HG03196 (cell line): ENCODE results near the gene HS3ST4.

ENCODE experiments used
- ATAC-seq: cut with Tn5 transposase; IDR thresholded peaks from one replicate; pipeline ENCODE4 v1.9.1; 2021; ENCODE audit not compliant: unreplicated experiment

HS3ST4 gene

GRCh38 chr16:25817876-25818275 is 126.1 kb downstream of the HS3ST4 start:
- no peak for ATAC-seq

- no peak for ATAC-seq
Measured at GRCh38 chr16:25823891-25824290, 132.1 kb downstream of the HS3ST4 start.

- ATAC-seq: no peak
Measured at GRCh38 chr16:25827709-25828108, 135.9 kb downstream of the HS3ST4 start.

- no peak for ATAC-seq
Measured at GRCh38 chr16:25828510-25828909, 136.8 kb downstream of the HS3ST4 start.

- ATAC-seq: no peak
Measured at GRCh38 chr16:25832291-25832690, 140.5 kb downstream of the HS3ST4 start.

GRCh38 chr16:25834101-25834500 is 142.3 kb downstream of the HS3ST4 start:
- ATAC-seq: no peak

GRCh38 chr16:25835126-25835525 is 143.4 kb downstream of the HS3ST4 start:
- ATAC-seq: no peak

- no peak for ATAC-seq
Measured at GRCh38 chr16:25838724-25839186, 147.0 kb downstream of the HS3ST4 start.

GRCh38 chr16:25841761-25842160 is 150.0 kb downstream of the HS3ST4 start:
- ATAC-seq: no peak

- no peak for ATAC-seq
Measured at GRCh38 chr16:25845901-25846300, 154.1 kb downstream of the HS3ST4 start.

GRCh38 chr16:25854141-25854540 is 162.4 kb downstream of the HS3ST4 start:
- ATAC-seq: no peak

- ATAC-seq: no peak
Measured at GRCh38 chr16:25855063-25855462, 163.3 kb downstream of the HS3ST4 start.

- ATAC-seq: no peak
Measured at GRCh38 chr16:25855818-25856217, 164.1 kb downstream of the HS3ST4 start.

GRCh38 chr16:25859645-25860044 is 167.9 kb downstream of the HS3ST4 start:
- no peak for ATAC-seq

GRCh38 chr16:25867041-25867440 is 175.3 kb downstream of the HS3ST4 start:
- ATAC-seq: no peak

GRCh38 chr16:25868106-25868505 is 176.3 kb downstream of the HS3ST4 start:
- ATAC-seq: no peak

GRCh38 chr16:25868706-25869370 is 177.1 kb downstream of the HS3ST4 start:
- ATAC-seq: no peak

- no peak for ATAC-seq
Measured at GRCh38 chr16:25872369-25873070, 180.8 kb downstream of the HS3ST4 start.

- no peak for ATAC-seq
Measured at GRCh38 chr16:25874196-25874595, 182.4 kb downstream of the HS3ST4 start.

GRCh38 chr16:25875956-25876598 is 184.3 kb downstream of the HS3ST4 start:
- ATAC-seq: no peak

GRCh38 chr16:25877103-25877502 is 185.3 kb downstream of the HS3ST4 start:
- no peak for ATAC-seq

GRCh38 chr16:25886598-25886997 is 194.8 kb downstream of the HS3ST4 start:
- ATAC-seq: no peak
